SK-N-SH treated with all-trans-retinoic acid at 6 μM for 48 hours (cell line): ENCODE results near the gene TEDC2.

Experiments
- ATAC-seq: fragments of 200-7000 bp; cut with Tn5 transposase; 3 replicates; pipeline ENCODE4 v1.9.1; 2020; ENCODE audit warnings: mild to moderate bottlenecking, moderate library complexity
- ARNTL ChIP-seq: fragments of 450-650 bp; formaldehyde crosslinking; IDR thresholded peaks from 2 replicates; pipeline ENCODE4 v1.5.0; 2020; ENCODE audit warnings: low read depth, mild to moderate bottlenecking, moderate library complexity, borderline replicate concordance
- BACH2 ChIP-seq: fragments of 250-450 bp; sonication (Bioruptor Pico); IDR thresholded peaks from 2 replicates; pipeline ENCODE4 v1.9.0; 2021; ENCODE audit warnings: mild to moderate bottlenecking, borderline replicate concordance
- CREB5 ChIP-seq: fragments of 250-450 bp; sonication (Bioruptor Pico); IDR thresholded peaks from 2 replicates; pipeline ENCODE4 v1.5.1; 2020; ENCODE audit warnings: low read depth, mild to moderate bottlenecking, moderate library complexity
- CSDC2 ChIP-seq: fragments of 250-450 bp; sonication (Bioruptor Pico); IDR thresholded peaks from 2 replicates; pipeline ENCODE4 v1.5.0; 2020; ENCODE audit warnings: mild to moderate bottlenecking, moderate library complexity
- CSRNP3 ChIP-seq: fragments of 250-450 bp; sonication (Bioruptor Pico); IDR thresholded peaks from 2 replicates; pipeline ENCODE4 v1.5.1; 2021; ENCODE audit warnings: mild to moderate bottlenecking, moderate library complexity
- ESRRG ChIP-seq: fragments of 250-450 bp; sonication (Bioruptor Pico); IDR thresholded peaks from 2 replicates; pipeline ENCODE4 v1.6.1; 2021; ENCODE audit warnings: mild to moderate bottlenecking
- GLIS3 ChIP-seq: fragments of 250-450 bp; sonication (Bioruptor Pico); IDR thresholded peaks from 2 replicates; pipeline ENCODE4 v1.5.0; 2020; ENCODE audit warnings: mild to moderate bottlenecking, moderate library complexity
- OSR1 ChIP-seq: fragments of 250-450 bp; sonication (Bioruptor Pico); IDR thresholded peaks from 2 replicates; pipeline ENCODE4 v1.8.0; 2022; ENCODE audit warnings: moderate library complexity, mild to moderate bottlenecking, inconsistent platforms
- PATZ1 ChIP-seq: fragments of 250-450 bp; sonication (Bioruptor Pico); IDR thresholded peaks from 2 replicates; pipeline ENCODE4 v1.8.0; 2020; ENCODE audit warnings: mild to moderate bottlenecking, moderate library complexity, borderline replicate concordance
- POU6F1 ChIP-seq: fragments of 250-450 bp; sonication (Bioruptor Pico); IDR thresholded peaks from 2 replicates; pipeline ENCODE4 v1.8.0; 2021; ENCODE audit warnings: low read depth, mild to moderate bottlenecking, moderate library complexity, borderline replicate concordance
- RARB ChIP-seq: fragments of 250-450 bp; sonication (Bioruptor Pico); IDR thresholded peaks from 2 replicates; pipeline ENCODE4 v1.8.0; 2021; ENCODE audit warnings: mild to moderate bottlenecking, moderate library complexity
- SNAI2 ChIP-seq: fragments of 250-450 bp; sonication (Bioruptor Pico); IDR thresholded peaks from 2 replicates; pipeline ENCODE4 v1.5.0; 2020; ENCODE audit warnings: mild to moderate bottlenecking, moderate library complexity
- TCF4 ChIP-seq: fragments of 250-450 bp; sonication (Bioruptor Pico); IDR thresholded peaks from 2 replicates; pipeline ENCODE4 v1.8.0; 2021; ENCODE audit warnings: mild to moderate bottlenecking, moderate library complexity, borderline replicate concordance
- TOX ChIP-seq: fragments of 250-450 bp; sonication (Bioruptor Pico); IDR thresholded peaks from 2 replicates; pipeline ENCODE4 v1.8.0; 2021; ENCODE audit warnings: mild to moderate bottlenecking, moderate library complexity, borderline replicate concordance
- TSHZ2 ChIP-seq: fragments of 250-450 bp; sonication (Bioruptor Pico); IDR thresholded peaks from 2 replicates; pipeline ENCODE4 v1.5.0; 2020; ENCODE audit warnings: mild to moderate bottlenecking, moderate library complexity
- ZC3H10 ChIP-seq: fragments of 250-450 bp; sonication (Bioruptor Pico); IDR thresholded peaks from 2 replicates; pipeline ENCODE4 v1.5.1; 2021; ENCODE audit warnings: mild to moderate bottlenecking, moderate library complexity
- ZFP3 ChIP-seq: fragments of 250-450 bp; sonication (Bioruptor Pico); IDR thresholded peaks from 2 replicates; pipeline ENCODE4 v1.5.0; 2020; ENCODE audit warnings: mild to moderate bottlenecking, moderate library complexity
- ZFP30 ChIP-seq: fragments of 450-650 bp; formaldehyde crosslinking; IDR thresholded peaks from 2 replicates; pipeline ENCODE4 v1.5.0; 2022; ENCODE audit warnings: mild to moderate bottlenecking, moderate library complexity
- ZNF565 ChIP-seq: fragments of 450-650 bp; formaldehyde crosslinking; conservative IDR thresholded peaks from 2 replicates; pipeline ENCODE4 v1.5.0; 2020; ENCODE audit warnings: low read depth, mild to moderate bottlenecking, moderate library complexity
- ZNF70 ChIP-seq: fragments of 450-650 bp; formaldehyde crosslinking; IDR thresholded peaks from 2 replicates; pipeline ENCODE4 v1.5.0; 2020; ENCODE audit warnings: mild to moderate bottlenecking, moderate library complexity
- ZNF8 ChIP-seq: fragments of 450-650 bp; formaldehyde crosslinking; IDR thresholded peaks from 2 replicates; pipeline ENCODE4 v1.5.0; 2020; ENCODE audit warnings: mild to moderate bottlenecking, moderate library complexity

TEDC2 gene

GRCh38 chr16:2437032-2437790 lies 22.7 kb upstream of the TEDC2 start:
- no peak for ATAC-seq
- TF ChIP-seq ZFP3: no peak
- TF ChIP-seq ZNF565 (CRISPR knock-in tag): no peak
- no peak for TF ChIP-seq BACH2 (CRISPR knock-in tag)
- TF ChIP-seq TSHZ2 (CRISPR knock-in tag): no peak
- TF ChIP-seq TOX: no peak
- TF ChIP-seq ZFP30 (CRISPR knock-in tag): no peak
- TF ChIP-seq ARNTL (CRISPR knock-in tag): no peak
- no peak for TF ChIP-seq CSRNP3 (CRISPR knock-in tag)
- TF ChIP-seq TCF4 (CRISPR knock-in tag): no peak
- TF ChIP-seq POU6F1: no peak

GRCh38 chr16:2438121-2438520 lies 21.8 kb upstream of the TEDC2 start:
- no peak for ATAC-seq
- no peak for TF ChIP-seq CREB5 (CRISPR knock-in tag)
- no peak for TF ChIP-seq TOX
- TF ChIP-seq PATZ1 (CRISPR knock-in tag): no peak
- TF ChIP-seq OSR1 (CRISPR knock-in tag): no peak
- no peak for TF ChIP-seq POU6F1
- no peak for TF ChIP-seq ZC3H10 (CRISPR knock-in tag)
- no peak for TF ChIP-seq ZNF8
- TF ChIP-seq ZNF565 (CRISPR knock-in tag): no peak
- no peak for TF ChIP-seq RARB (CRISPR knock-in tag)
- TF ChIP-seq CSDC2: no peak
- no peak for TF ChIP-seq GLIS3 (CRISPR knock-in tag)
- no peak for TF ChIP-seq ZNF70 (CRISPR knock-in tag)
- no peak for TF ChIP-seq CSRNP3 (CRISPR knock-in tag)
- no peak for TF ChIP-seq SNAI2 (CRISPR knock-in tag)
- no peak for TF ChIP-seq ESRRG (CRISPR knock-in tag)
- no peak for TF ChIP-seq ARNTL (CRISPR knock-in tag)
- no peak for TF ChIP-seq ZFP30 (CRISPR knock-in tag)
